Neuronal stem cell (in vitro differentiated cells): ENCODE results near the gene MYL6B.

ENCODE experiments used
- DNase-seq: peaks from one replicate; pipeline ENCODE4 v3.0.0-alpha.2; 2013; ENCODE audit warnings: low spot score
- H2AFZ ChIP-seq: one replicate; pipeline ENCODE4 v1.6.1; 2013; ENCODE audit warnings: mild to moderate bottlenecking, low read length, inconsistent platforms
- H2AK5ac ChIP-seq: 2 replicates; pipeline ENCODE4 v1.6.1; 2013; ENCODE audit warnings: low read depth, mild to moderate bottlenecking, inconsistent platforms, low read length, moderate library complexity, mixed read lengths
- H2BK120ac ChIP-seq: 2 replicates; pipeline ENCODE4 v1.6.1; 2013; ENCODE audit warnings: low read depth, mild to moderate bottlenecking, inconsistent platforms, low read length, moderate library complexity, mixed read lengths
- H2BK12ac ChIP-seq: one replicate; pipeline ENCODE4 v1.6.1; 2013; ENCODE audit warnings: low read length, inconsistent platforms
- H2BK15ac ChIP-seq: 2 replicates; pipeline ENCODE4 v1.6.1; 2013; ENCODE audit warnings: mild to moderate bottlenecking, low read length, inconsistent platforms, mixed read lengths
- H2BK5ac ChIP-seq: one replicate; pipeline ENCODE4 v1.6.1; 2013; ENCODE audit warnings: inconsistent platforms, mild to moderate bottlenecking, low read length, moderate library complexity
- H3K14ac ChIP-seq: one replicate; pipeline ENCODE4 v1.6.1; 2013; ENCODE audit warnings: low read length, inconsistent platforms
- H3K18ac ChIP-seq: 2 replicates; pipeline ENCODE4 v1.6.1; 2013; ENCODE audit warnings: low read length, inconsistent platforms
- H3K23ac ChIP-seq: 2 replicates; pipeline ENCODE4 v1.6.1; 2013; ENCODE audit warnings: low read depth, mild to moderate bottlenecking, mixed read lengths, low read length, inconsistent platforms; ENCODE audit not compliant: poor library complexity
- H3K27ac ChIP-seq: replicated peaks from 3 replicates; pipeline ENCODE4 v1.5.1; 2013; ENCODE audit warnings: low read length, inconsistent platforms
- H3K27me3 ChIP-seq, 3 experiments: 2 replicates each; pipeline ENCODE4 v1.6.1; 2013; ENCODE audit warnings: low read length in 3 of 3, mild to moderate bottlenecking in 2 of 3, inconsistent platforms in 1 of 3, low read depth in 1 of 3, mixed read lengths in 1 of 3, moderate library complexity in 1 of 3; ENCODE audit not compliant: control insufficient read depth in 3 of 3, insufficient read depth in 3 of 3
- H3K36me3 ChIP-seq, 2 donors: replicated peaks in 1 of 2; 2 replicates each; pipeline ENCODE4 v1.6.1; 2013; ENCODE audit warnings: low read length in 2 of 2; ENCODE audit not compliant: control insufficient read depth in 2 of 2, insufficient read depth in 2 of 2
- H3K4ac ChIP-seq: 2 replicates; pipeline ENCODE4 v1.6.1; 2013; ENCODE audit warnings: inconsistent platforms, mild to moderate bottlenecking, low read length, moderate library complexity
- H3K4me1 ChIP-seq, 2 donors: 1 replicate in 1 of 2; 2 replicates in 1 of 2; pipeline ENCODE4 v1.6.1; 2013; ENCODE audit warnings: low read length in 2 of 2, low read depth in 1 of 2; ENCODE audit not compliant: control insufficient read depth in 2 of 2, insufficient read depth in 1 of 2
- H3K4me2 ChIP-seq: one replicate; pipeline ENCODE4 v1.6.1; 2013; ENCODE audit warnings: mild to moderate bottlenecking, low read length, inconsistent platforms; ENCODE audit not compliant: insufficient read depth, poor library complexity, severe bottlenecking
- H3K4me3 ChIP-seq, 2 donors: 2 replicates each; pipeline ENCODE4 v1.5.1; 2013; ENCODE audit warnings: low read length in 2 of 2, mild to moderate bottlenecking in 2 of 2, inconsistent platforms in 1 of 2, moderate library complexity in 1 of 2
- H3K79me1 ChIP-seq: one replicate; pipeline ENCODE4 v1.6.1; 2013; ENCODE audit warnings: low read depth, mild to moderate bottlenecking, inconsistent platforms, low read length, moderate library complexity
- H3K9ac ChIP-seq: one replicate; pipeline ENCODE4 v1.6.1; 2013; ENCODE audit warnings: mild to moderate bottlenecking, low read depth, low read length, inconsistent platforms; ENCODE audit not compliant: poor library complexity
- H3K9me3 ChIP-seq, 2 donors: replicated peaks in 1 of 2; 2 replicates each; pipeline versions ENCODE3 to v1.6.1; 2013; ENCODE audit warnings: low read length in 2 of 2, mild to moderate bottlenecking in 2 of 2, inconsistent platforms in 1 of 2, low read depth in 1 of 2, mixed read lengths in 1 of 2, moderate library complexity in 1 of 2; ENCODE audit not compliant: control insufficient read depth in 2 of 2, insufficient read depth in 1 of 2
- H4K8ac ChIP-seq: one replicate; pipeline ENCODE4 v1.6.1; 2013; ENCODE audit warnings: low read depth, mild to moderate bottlenecking, inconsistent platforms, low read length, moderate library complexity
- H4K91ac ChIP-seq: one replicate; pipeline ENCODE4 v1.6.1; 2013; ENCODE audit warnings: low read length, low read depth, mild to moderate bottlenecking, inconsistent platforms; ENCODE audit not compliant: poor library complexity
- whole genome bisulfite sequencing, 2 donors: extraction: QIAGEN DNeasy Blood & Tissue Kit; methylation state at CpG; one replicate each; pipeline ENCODE4 v1.1.7; 2013; ENCODE audit warnings: missing lambda C conversion rate in 2 of 2, mixed read lengths in 1 of 2; ENCODE audit not compliant: insufficient read length in 2 of 2, insufficient replicate concordance in 1 of 2; ENCODE audit errors: extremely low coverage in 2 of 2; 5-methylcytosine and 5-hydroxymethylcytosine counted together

The MYL6B gene

GRCh38 chr12:56119361-56119796 lies 33.0 kb upstream of the MYL6B start:
- Histone ChIP-seq H2AFZ (no peak overlapping the region), H3K23ac (no peak overlapping the region), H2BK12ac (no peak overlapping the region), H3K4me2 (no peak overlapping the region), H3K4me1 (peaks cover 6 to 16% of the 10 kb centered on the region in 2 donors), H3K27ac (no peak overlapping the region), H4K91ac (no peak overlapping the region), H2BK120ac (no peak overlapping the region), H3K9ac (no peak overlapping the region), H3K4me3 (peak overlapping the region in 1 of 2 donors; percentile 75), H3K14ac (no peak overlapping the region), H3K18ac (no peak overlapping the region), H2BK15ac (no peak overlapping the region), H3K27me3 (no peaks in the 10 kb centered on the region), H2AK5ac (no peak overlapping the region), H2BK5ac (no peak overlapping the region), H3K9me3 (peaks cover 0 to 7% of the 10 kb centered on the region in 2 donors), H3K4ac (no peak overlapping the region), H3K36me3 (peaks cover 19 to 42% of the 10 kb centered on the region in 2 donors), H4K8ac (no peak overlapping the region), H3K79me1 (no peaks in the 10 kb centered on the region)
- DNase-seq: peak; percentile 72
- WGBS, 2 donors: no CpG with 5 or more reads among the region's 2 CpGs

- Histone ChIP-seq H3K27ac (no peak overlapping the region), H3K9me3 (peaks cover 0 to 2% of the 10 kb centered on the region in 2 donors), H4K91ac (no peak overlapping the region), H3K4me2 (no peak overlapping the region), H2BK12ac (no peak overlapping the region), H4K8ac (no peak overlapping the region), H3K36me3 (peaks cover 19 to 45% of the 10 kb centered on the region in 2 donors), H3K4me1 (peaks cover 6 to 16% of the 10 kb centered on the region in 2 donors), H3K9ac (peak overlapping the region; percentile 52), H3K18ac (no peak overlapping the region), H3K4me3 (no peak overlapping the region), H2BK5ac (no peak overlapping the region), H3K4ac (no peak overlapping the region), H2BK15ac (no peak overlapping the region), H3K79me1 (no peaks in the 10 kb centered on the region), H3K23ac (no peak overlapping the region), H2AFZ (no peak overlapping the region), H2AK5ac (no peak overlapping the region), H3K14ac (no peak overlapping the region), H3K27me3 (no peaks in the 10 kb centered on the region), H2BK120ac (no peak overlapping the region)
- WGBS, 2 donors: no CpG with 5 or more reads among the region's 17 CpGs
- DNase-seq: no peak
Observed at GRCh38 chr12:56120158-56120846, 32.1 kb upstream of the MYL6B start.

DNA sequence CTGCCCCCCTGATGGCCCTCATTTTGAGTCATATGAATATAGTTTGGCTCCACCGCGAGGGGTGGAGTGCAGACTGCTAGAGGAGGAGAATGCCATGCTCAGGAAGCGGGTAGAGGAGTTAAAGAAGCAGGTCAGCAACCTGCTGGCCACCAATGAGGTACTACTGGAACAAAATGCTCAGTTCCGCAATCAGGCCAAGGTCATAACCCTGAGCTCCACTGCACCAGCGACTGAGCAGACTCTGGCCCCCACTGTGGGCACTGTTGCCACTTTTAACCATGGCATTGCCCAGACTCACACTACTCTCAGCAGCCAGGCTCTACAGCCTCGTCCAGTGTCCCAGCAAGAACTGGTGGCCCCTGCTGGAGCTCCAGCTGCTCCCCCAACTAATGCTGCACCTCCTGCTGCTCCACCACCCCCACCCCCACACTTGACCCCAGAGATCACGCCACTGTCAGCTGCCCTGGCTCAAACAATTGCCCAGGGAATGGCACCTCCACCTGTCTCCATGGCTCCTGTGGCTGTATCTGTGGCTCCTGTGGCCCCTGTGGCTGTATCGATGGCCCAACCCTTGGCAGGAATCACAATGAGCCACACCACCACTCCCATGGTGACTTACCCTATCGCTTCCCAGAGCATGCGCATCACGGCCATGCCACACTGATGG lies 31.1 kb upstream of the MYL6B start:
- Histone ChIP-seq H3K23ac (no peak overlapping the region), H2BK15ac (no peak overlapping the region), H3K14ac (no peak overlapping the region), H3K9me3 (no peaks in the 10 kb centered on the region), H3K4me2 (no peak overlapping the region), H4K91ac (no peak overlapping the region), H3K18ac (no peak overlapping the region), H3K36me3 (peaks cover 19 to 45% of the 10 kb centered on the region in 2 donors), H2BK120ac (no peak overlapping the region), H3K4ac (no peak overlapping the region), H2AK5ac (no peak overlapping the region), H4K8ac (no peak overlapping the region), H3K27ac (no peak overlapping the region), H3K27me3 (no peaks in the 10 kb centered on the region), H3K4me3 (no peak overlapping the region), H2BK5ac (no peak overlapping the region), H3K4me1 (peaks cover 7 to 17% of the 10 kb centered on the region in 2 donors), H2AFZ (no peak overlapping the region), H3K9ac (no peak overlapping the region), H3K79me1 (no peaks in the 10 kb centered on the region), H2BK12ac (no peak overlapping the region)
- WGBS, 2 donors: no CpG with 5 or more reads among the region's 11 CpGs
- no peak for DNase-seq

DNA sequence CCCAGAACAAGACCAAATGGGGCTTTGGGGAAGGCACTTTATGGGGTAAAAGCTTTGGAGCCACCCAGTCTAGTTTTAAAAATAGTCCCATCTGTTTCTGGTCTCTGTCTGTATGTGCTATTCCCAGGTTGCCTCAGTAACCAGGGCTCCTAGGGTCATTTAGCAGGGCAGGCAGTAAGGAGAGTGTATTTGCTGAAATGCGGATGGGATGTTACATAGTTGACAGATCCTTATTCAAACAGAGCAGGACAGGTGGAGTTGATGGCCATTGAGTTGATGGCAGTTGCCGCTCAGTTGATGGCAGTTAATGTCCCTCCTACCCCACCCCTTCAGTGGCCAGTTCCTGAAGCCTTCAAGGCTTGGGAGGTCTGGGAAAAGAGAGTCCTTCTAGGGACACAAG lies 29.8 kb upstream of the MYL6B start:
- Histone ChIP-seq H3K18ac (no peak overlapping the region), H2AK5ac (no peak overlapping the region), H3K4ac (no peak overlapping the region), H2BK120ac (no peak overlapping the region), H3K36me3 (peaks cover 19 to 38% of the 10 kb centered on the region in 2 donors), H3K27me3 (no peaks in the 10 kb centered on the region), H4K8ac (no peak overlapping the region), H2BK15ac (no peak overlapping the region), H3K14ac (no peak overlapping the region), H3K23ac (no peak overlapping the region), H4K91ac (no peak overlapping the region), H3K79me1 (no peaks in the 10 kb centered on the region), H3K4me1 (peaks cover 13 to 23% of the 10 kb centered on the region in 2 donors), H3K4me2 (no peak overlapping the region), H3K4me3 (no peak overlapping the region), H2AFZ (no peak overlapping the region), H3K27ac (no peak overlapping the region), H2BK12ac (no peak overlapping the region), H2BK5ac (no peak overlapping the region), H3K9me3 (no peaks in the 10 kb centered on the region), H3K9ac (no peak overlapping the region)
- WGBS, 2 donors: no CpG with 5 or more reads among the region's 2 CpGs
- no peak for DNase-seq
